Astrocyte of the cerebellum (primary cell): ENCODE results near the gene EHBP1.

ENCODE experiments used
- DNase-seq: peaks from one replicate; pipeline ENCODE4 v3.0.0-alpha.2; 2011; ENCODE audit warnings: low read depth
- H3K4me3 ChIP-seq: 2 replicates; pipeline ENCODE4 v1.5.1; 2011; ENCODE audit warnings: mild to moderate bottlenecking, low read depth, low read length, moderate library complexity
- in situ Hi-C: cut with HindIII; loops from 2 replicates; pipeline ENCODE4 v1.10.0; 2017; ENCODE audit warnings: low sequenced_read_pairs
- TF ChIP-seq, protein P1 (sequence below): IDR thresholded peaks from 2 replicates; pipeline ENCODE4 v1.5.1; 2012; ENCODE audit warnings: low read length, low read depth, moderate library complexity, mild to moderate bottlenecking; ENCODE audit errors: missing control alignments

Gene EHBP1

DNA sequence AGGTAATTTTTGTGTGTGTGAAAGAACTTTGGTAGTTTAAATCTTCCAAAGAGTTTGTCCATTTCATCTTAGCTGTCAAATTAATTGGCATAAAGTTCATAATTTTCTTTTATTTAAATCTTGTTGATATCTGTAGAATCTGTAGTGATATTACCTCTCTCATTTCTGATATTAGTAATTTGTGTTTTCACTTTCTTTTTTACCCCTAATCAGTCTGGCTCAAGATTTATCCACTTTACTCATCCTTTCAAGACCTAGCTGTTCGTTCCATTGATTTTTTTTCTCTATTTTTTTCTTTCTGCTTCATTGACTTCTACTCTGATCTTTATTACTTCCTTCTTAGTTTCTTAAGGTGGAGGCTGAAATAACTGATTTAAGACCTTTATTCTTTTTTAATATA lies 202.6 kb downstream of the EHBP1 start:
- H3K4me3 ChIP-seq: no peak overlapping the region
- no peak for DNase-seq
- in situ Hi-C loops: no loop called here
- TF ChIP-seq, protein P1, sequence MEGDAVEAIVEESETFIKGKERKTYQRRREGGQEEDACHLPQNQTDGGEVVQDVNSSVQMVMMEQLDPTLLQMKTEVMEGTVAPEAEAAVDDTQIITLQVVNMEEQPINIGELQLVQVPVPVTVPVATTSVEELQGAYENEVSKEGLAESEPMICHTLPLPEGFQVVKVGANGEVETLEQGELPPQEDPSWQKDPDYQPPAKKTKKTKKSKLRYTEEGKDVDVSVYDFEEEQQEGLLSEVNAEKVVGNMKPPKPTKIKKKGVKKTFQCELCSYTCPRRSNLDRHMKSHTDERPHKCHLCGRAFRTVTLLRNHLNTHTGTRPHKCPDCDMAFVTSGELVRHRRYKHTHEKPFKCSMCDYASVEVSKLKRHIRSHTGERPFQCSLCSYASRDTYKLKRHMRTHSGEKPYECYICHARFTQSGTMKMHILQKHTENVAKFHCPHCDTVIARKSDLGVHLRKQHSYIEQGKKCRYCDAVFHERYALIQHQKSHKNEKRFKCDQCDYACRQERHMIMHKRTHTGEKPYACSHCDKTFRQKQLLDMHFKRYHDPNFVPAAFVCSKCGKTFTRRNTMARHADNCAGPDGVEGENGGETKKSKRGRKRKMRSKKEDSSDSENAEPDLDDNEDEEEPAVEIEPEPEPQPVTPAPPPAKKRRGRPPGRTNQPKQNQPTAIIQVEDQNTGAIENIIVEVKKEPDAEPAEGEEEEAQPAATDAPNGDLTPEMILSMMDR: no peak

DNA sequence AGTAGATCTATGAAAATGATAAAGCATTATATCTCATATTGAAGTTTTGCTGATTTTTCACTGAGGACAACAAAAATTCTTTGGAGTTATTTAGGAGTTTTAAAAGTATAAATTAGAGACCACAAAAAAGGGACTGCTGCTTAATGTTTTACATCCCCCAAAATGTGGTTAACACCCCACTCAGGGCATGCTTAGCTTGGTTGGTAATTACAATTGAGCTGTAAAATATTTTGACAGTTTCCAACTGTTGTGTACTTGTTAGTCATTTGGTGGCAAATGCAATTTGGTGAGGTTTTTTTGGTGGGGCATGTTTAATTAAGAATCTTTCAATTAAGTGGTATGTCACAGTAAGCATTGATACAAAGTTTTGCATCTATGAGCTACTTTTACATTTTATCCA lies 207.8 kb downstream of the EHBP1 start:
- no peak for DNase-seq
- TF ChIP-seq, protein P1: no peak
- H3K4me3 ChIP-seq: no peak overlapping the region
- in situ Hi-C loops: no loop called here

DNA sequence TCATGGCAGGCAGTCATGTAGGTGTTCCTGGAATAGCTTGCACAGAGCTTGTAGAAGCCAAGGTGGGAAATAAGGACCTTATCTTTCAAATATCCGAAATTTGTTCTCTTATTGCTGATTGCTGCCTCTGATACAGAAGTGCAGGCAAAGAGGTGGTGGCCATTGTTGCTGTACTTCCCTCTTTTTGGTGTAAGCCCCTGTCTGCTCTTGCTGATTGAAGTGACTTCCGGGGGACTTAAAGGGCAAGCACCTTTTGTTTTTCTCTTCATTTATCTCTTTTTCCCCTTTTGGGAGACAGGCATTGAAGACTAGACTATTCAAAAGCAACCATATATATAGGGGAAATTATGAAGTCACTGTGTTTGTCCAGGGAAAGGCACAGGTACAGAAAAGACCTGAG lies 213.5 kb downstream of the EHBP1 start:
- no peak overlapping the region for H3K4me3 ChIP-seq
- in situ Hi-C loops: no loop called here
- DNase-seq: no peak
- TF ChIP-seq, protein P1: no peak

DNA sequence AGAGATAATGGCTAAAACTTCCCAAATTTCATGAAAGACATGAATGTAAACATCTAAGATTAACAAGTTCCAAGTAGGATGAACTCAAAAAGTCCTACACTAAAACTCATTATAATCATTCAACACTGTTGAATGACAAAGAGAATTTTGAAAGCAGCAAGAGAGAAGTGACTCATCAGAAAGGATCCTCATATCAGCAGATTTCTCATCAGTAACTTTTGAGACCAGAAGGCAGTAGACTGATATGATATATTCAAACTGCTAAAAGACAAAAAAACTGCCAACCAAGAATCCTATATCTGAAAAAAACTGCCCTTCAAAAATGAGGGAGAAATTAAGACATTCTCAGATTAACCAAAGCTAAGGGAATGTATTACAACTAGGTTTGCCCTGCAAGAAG lies 214.6 kb downstream of the EHBP1 start:
- in situ Hi-C loops: no loop called here
- DNase-seq: no peak
- no peak overlapping the region for H3K4me3 ChIP-seq
- TF ChIP-seq, protein P1: no peak

DNA sequence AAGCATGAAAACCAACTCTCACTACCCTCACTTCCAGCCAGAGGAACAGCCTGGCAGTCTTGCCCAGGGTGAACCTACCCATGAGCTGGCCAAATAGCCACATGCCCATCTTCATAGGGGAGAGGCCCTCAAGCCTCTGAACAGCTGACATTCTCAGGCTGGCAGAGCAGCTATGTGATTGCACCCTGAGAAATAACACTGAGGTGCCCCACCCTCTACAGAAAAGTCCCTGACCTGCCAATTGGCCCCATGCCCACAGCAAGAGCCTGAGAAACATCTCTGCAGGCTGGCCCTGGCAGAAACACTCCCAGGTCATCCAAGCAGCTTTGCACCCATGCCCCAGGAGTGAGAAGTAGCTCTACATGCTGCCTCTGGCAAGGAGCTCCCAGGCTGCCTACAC lies 217.7 kb downstream of the EHBP1 start:
- in situ Hi-C loops: no loop called here

DNA sequence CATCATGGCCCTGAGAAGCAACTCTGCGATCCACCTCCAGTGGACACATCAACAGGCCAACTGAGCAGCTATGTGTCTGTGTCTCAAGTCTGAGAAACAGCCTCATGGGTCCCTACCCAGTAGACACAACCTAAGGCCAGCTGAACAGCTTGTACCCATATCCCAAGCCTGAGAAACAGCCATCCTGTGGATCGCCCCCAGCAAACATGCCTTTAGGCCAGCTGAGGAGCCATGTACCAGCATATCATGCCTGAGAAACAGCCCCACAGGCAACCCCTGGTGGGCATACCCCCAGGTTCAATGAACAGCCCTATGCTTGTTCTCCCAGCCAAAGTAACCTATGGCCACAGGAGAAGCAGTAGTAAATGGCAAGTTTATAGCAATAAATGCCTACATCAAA lies 218.4 kb downstream of the EHBP1 start:
- DNase-seq: no peak
- H3K4me3 ChIP-seq: no peak overlapping the region
- in situ Hi-C loops: no loop called here
- TF ChIP-seq, protein P1: no peak

More for the DNA sequence above, 217.7 kb downstream of the EHBP1 start:
- no peak for DNase-seq
- H3K4me3 ChIP-seq: no peak overlapping the region
- TF ChIP-seq, protein P1: no peak

DNA sequence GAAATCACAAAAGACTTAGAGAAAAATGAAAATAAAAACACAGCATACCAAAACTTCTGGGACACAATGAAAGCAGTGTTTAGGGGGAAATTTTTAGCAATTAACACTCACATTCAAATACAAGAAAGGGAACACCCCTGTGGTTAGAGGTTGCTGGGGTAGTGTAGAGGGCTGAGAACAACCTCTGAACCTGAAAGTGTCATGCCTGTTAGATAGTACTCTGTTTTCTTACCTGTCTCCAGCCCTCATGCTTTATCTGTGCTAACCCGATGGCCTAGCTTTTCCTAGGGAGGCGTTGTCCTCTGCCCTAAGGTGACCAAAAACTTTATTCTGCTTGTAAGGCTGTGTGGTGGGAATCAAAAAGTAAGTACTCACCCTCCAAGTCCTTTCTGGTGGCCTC lies 222.5 kb downstream of the EHBP1 start:
- TF ChIP-seq, protein P1: no peak
- no peak overlapping the region for H3K4me3 ChIP-seq
- DNase-seq: no peak
- in situ Hi-C loops: no loop called here
